Neural crest cell (in vitro differentiated cells): Measurements from ENCODE around the gene ZDHHC5. TPM values are rescaled to one million over a fixed set of nuclear protein-coding genes. Genes with fewer than 3 reads are reported as not detected.
A peak's percentile ranks its signal among the peaks of the same experiment; 100 is the strongest.

Source experiments
- DNase-seq: peaks from one replicate; pipeline ENCODE4 v3.0.0; 2021; ENCODE audit warnings: low read depth, mixed read lengths, low spot score
- H3K27ac Mint-ChIP-seq: one replicate; pipeline ENCODE4 v1.8.0; 2021; ENCODE audit warnings: mild to moderate bottlenecking, mixed read lengths; ENCODE audit not compliant: unreplicated experiment
- H3K27me3 Mint-ChIP-seq: 2 replicates; pipeline ENCODE4 v1.8.0; 2021; ENCODE audit warnings: low read depth, mild to moderate bottlenecking, mixed read lengths
- H3K36me3 Mint-ChIP-seq: 2 replicates; pipeline ENCODE4 v1.8.0; 2021; ENCODE audit warnings: low read depth, mild to moderate bottlenecking, mixed read lengths
- H3K4me1 Mint-ChIP-seq: 2 replicates; pipeline ENCODE4 v1.8.0; 2021; ENCODE audit warnings: mixed read lengths
- H3K4me3 Mint-ChIP-seq: one replicate; pipeline ENCODE4 v1.8.0; 2021; ENCODE audit warnings: mild to moderate bottlenecking, mixed read lengths
- H3K9me3 Mint-ChIP-seq: 2 replicates; pipeline ENCODE4 v1.8.0; 2021; ENCODE audit warnings: mixed read lengths
- CTCF ChIP-seq: fragments of 200-600 bp; sonication (generic); conservative IDR thresholded peaks from 2 replicates; pipeline ENCODE4 v1.5.0; 2021; ENCODE audit warnings: antibody characterized with exemption, mild to moderate bottlenecking
- total RNA-seq: library from RNA; stranded (reverse); gene quantifications from 2 replicates; pipeline ENCODE4 v1.2.1, GENCODE V29; 2021

Gene ZDHHC5
- total RNA-seq, 1 donor from 2014 or later = 50.1 TPM

GRCh38 chr11:57639321-57640067, 28.4 kb upstream of the ZDHHC5 start:
- Mint-ChIP-seq H3K9me3 (no peaks in the 10 kb centered on the region), H3K4me1 (peaks cover 58% of the 10 kb centered on the region), H3K36me3 (peaks cover 23% of the 10 kb centered on the region), H3K27ac (peak overlapping the region; percentile 98), H3K27me3 (peaks cover 15% of the 10 kb centered on the region), H3K4me3 (peak overlapping the region; percentile 99)
- DNase-seq = peak; percentile 92
- TF ChIP-seq CTCF = peak; percentile 30

- Mint-ChIP-seq H3K9me3 (no peaks in the 10 kb centered on the region), H3K4me1 (peaks cover 66% of the 10 kb centered on the region), H3K27me3 (peaks cover 22% of the 10 kb centered on the region), H3K36me3 (peaks cover 23% of the 10 kb centered on the region), H3K4me3 (peak overlapping the region; percentile 99), H3K27ac (peak overlapping the region; percentile 98)
- TF ChIP-seq CTCF = no peak
- no peak for DNase-seq
Observed at GRCh38 chr11:57640068-57640800, 27.7 kb upstream of the ZDHHC5 start.

GRCh38 chr11:57641011-57641807, 26.7 kb upstream of the ZDHHC5 start:
- H3K27ac Mint-ChIP-seq = peak overlapping the region; percentile 82
- H3K4me1 Mint-ChIP-seq = peaks cover 75% of the 10 kb centered on the region
- H3K9me3 Mint-ChIP-seq = no peaks in the 10 kb centered on the region
- peak; percentile 46 for DNase-seq
- H3K36me3 Mint-ChIP-seq = peaks cover 23% of the 10 kb centered on the region
- H3K27me3 Mint-ChIP-seq = peaks cover 25% of the 10 kb centered on the region
- peak; percentile 60 for TF ChIP-seq CTCF
- peak overlapping the region; percentile 99 for H3K4me3 Mint-ChIP-seq

GRCh38 chr11:57643802-57644201, 24.1 kb upstream of the ZDHHC5 start:
- Mint-ChIP-seq H3K27ac (no peak overlapping the region), H3K36me3 (peaks cover 23% of the 10 kb centered on the region), H3K4me1 (peaks cover 85% of the 10 kb centered on the region), H3K4me3 (peak overlapping the region; percentile 73), H3K27me3 (peaks cover 50% of the 10 kb centered on the region), H3K9me3 (no peaks in the 10 kb centered on the region)
- TF ChIP-seq CTCF = no peak
- DNase-seq = no peak
